ENCODE data around the gene STX8. TPM values are rescaled to one million over a fixed set of nuclear protein-coding genes. Genes with fewer than 3 reads are reported as not detected.
A peak's percentile ranks its signal among the peaks of the same experiment; 100 is the strongest.

Gene STX8
- total RNA-seq, 1 donor from 2014 or later, result 70.3 TPM

DNA sequence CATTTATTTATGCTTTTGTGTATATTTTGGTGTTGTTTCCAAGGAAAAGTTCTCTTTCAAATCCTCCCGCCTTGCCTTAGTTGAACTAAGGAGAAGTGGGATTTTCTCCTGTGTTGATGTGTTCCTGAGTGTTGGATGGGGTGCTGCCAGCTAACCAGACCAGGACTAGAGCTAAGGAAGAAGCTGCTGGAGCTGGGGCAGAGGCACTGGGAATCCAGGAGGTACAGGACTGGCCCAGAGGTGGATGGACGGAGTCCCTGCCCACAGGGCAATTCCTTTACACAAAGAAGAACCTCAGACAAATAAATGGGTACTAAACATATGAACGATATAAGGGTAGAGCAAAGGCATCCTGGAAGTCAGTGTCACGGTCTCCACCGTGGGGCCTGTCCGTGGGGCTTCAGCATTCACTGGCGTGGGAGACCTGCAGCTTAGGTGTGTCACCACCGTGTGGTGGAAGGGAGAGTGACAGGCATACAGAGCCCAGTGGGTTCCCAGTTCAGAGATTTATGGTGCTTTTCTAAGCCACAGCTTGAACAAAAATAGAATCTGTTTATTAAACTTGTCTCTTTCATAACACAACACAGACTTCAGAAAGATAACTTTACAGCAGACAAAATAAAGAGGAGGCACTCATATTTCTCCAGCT, 283.6 kb downstream of the STX8 start:
- intact Hi-C loops (cut with micrococcal nuclease), result loop anchor here (10.0 kb wide), 1 partner anchor 297 kb away; no protein-coding TSS in a partner anchor
- ATAC-seq, result peak; percentile 95
- peak; percentile 58 for DNase-seq

DNA sequence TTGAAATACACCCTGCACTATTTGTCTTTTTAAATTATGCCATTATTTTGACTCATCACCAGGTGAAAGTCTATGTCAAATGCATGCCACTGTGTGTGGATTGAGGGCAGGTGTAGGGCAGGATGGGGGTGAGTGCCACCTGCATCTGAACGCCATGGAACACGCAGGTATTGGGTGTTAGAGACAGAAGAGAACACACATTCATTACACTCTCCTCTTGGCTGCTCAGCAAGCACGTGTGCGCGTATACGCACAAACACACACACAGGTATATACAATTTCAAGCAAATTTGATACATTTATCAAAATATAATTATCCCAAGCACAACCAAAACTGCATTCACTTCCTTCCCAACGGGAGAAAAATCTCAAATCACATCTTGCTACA, 285.4 kb downstream of the STX8 start:
- no peak for ATAC-seq
- intact Hi-C loops (cut with micrococcal nuclease), result loop anchor here (10.0 kb wide), 1 partner anchor 295 kb away; no protein-coding TSS in a partner anchor
- no peak for DNase-seq

DNA sequence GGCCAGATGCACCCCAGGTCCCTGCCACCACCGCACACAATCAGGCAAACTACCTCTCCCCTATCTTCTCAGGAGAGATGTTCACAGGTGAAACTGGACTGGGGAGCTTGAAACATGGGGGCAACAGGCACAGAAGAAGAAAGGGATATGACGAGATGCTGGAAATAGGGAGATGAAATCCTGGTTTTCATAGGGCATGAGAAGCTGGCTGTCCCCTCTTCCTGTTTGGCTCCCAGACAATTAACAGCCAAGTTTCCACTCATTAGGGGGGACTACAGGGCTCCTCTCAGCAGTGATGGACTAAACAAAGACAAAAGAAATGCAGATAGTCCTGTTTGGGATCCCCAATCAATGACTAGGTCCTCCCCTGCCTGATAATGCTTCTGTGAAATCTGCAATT, 288.3 kb downstream of the STX8 start:
- ATAC-seq, result no peak
- intact Hi-C loops (cut with micrococcal nuclease), result no loop called here
- DNase-seq, result no peak

DNA sequence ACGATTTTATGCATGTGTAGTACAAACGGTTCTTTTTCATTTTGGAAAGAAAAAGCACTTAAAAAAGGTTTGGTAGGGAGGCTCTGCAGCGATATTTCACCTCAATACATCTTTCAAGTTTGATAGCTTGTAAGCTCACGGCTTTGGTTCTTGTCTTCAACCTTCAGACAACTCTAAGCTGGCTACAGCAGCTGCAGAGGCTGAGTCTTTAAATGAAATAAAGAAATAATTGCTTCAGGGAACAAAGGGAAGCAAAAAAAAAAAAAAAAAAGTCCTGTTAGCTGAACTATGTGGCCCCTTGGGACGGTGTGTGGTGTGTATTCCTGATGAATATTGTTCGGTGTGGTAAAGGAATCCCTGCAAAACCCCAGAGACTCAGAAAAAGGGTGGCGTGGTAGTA, 289.2 kb downstream of the STX8 start:
- ATAC-seq (no peak), DNase-seq (no peak)
- intact Hi-C loops (cut with micrococcal nuclease), result no loop called here

DNA sequence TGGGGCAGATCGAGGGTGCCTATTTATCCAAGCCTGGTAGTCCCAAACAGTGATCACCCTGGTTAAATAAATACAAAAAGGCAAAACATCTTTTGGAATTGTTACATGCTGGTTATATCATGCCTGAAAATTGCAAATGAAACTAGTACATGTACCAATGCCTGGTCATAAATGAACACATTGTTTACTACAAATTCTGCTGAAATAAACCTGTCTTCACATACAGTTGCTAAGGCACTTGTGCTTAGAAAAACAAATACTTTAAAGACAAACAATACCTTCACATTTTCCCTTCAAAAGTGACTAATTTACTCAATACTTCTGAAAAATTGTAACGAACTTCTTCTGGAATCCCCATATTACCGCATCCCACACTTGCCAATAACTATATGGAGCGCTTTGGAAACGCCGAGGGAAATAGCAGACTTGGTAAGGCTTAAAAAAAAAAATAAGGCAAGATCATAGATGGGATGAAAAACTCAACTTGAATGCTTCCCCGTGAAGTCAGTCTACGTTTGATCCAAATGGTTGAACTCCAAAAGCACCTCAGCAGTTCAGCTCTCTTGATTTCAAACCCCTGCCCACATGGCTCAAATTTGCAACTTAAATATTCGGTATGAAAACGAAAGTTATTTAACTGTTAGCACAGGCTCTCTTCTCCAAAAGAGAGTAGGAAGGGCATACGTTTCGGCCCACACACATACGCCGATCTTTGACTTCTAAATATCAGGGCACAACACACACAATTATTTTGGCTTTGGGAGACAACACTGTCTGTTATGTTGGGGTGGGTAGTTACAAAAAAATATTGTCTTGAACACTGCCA, 289.8 kb downstream of the STX8 start:
- no peak for DNase-seq
- intact Hi-C loops (cut with micrococcal nuclease), result no loop called here
- no peak for ATAC-seq

DNA sequence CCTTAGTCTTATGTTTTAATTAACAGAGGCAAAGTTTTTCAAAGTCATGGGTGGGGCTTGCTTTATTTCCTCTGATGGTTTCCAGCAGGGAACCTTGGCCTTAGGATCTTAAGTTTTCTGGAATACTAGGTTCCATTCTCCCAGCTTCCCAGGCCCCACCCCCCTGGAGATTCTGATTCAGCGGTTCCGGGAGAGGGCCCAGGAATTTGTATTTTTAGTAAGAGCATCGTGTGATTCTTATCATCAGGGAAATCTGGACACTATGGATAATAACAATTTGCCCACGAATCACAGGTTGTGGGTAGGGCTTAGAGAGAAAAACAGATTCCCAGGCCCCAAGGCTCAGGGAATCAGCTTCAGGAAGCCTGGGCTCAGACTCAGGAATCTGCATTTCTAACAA, 290.7 kb downstream of the STX8 start:
- DNase-seq (no peak), ATAC-seq (peak; percentile 69)
- intact Hi-C loops (cut with micrococcal nuclease), result no loop called here

DNA sequence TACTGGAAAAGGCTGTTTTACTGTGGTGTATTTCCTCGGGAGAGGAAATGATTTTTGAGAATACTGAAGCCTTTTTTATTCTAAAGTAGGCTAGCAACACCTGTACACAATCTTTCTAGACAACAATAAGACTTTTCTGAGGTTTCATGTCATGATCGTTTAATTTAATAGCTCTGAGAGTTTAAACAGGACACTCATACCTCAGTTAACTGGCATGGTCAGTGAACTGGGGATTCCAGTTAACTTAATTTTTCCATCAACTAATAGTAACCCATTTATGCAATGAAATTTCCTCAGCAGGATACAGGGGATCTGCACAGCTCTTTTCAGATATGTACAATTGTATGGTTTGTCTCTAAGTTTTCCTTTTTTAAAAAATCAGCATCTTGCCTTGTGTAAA, 291.7 kb downstream of the STX8 start:
- intact Hi-C loops (cut with micrococcal nuclease), result no loop called here
- ATAC-seq, result no peak
- DNase-seq, result no peak

DNA sequence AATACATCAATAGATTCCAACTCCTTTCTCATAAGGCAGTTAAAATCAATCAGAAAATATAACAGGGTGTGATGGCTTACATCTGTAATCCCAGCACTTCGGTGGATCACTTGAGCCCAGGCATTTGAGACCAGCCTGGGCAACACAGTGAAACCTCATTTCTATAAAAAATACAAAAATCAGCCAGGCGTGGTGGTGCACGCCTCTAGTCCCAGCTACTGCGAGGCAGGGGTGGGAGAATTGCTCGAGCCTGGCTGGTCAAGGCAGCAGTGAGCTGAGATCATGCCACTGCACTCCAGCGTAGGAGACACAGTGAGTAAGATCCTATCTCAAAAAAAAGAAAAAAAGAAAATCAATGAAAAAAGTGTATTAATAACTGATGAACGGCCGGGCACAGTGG, 295.7 kb downstream of the STX8 start:
- intact Hi-C loops (cut with micrococcal nuclease), result no loop called here
- ATAC-seq, result no peak

DNA sequence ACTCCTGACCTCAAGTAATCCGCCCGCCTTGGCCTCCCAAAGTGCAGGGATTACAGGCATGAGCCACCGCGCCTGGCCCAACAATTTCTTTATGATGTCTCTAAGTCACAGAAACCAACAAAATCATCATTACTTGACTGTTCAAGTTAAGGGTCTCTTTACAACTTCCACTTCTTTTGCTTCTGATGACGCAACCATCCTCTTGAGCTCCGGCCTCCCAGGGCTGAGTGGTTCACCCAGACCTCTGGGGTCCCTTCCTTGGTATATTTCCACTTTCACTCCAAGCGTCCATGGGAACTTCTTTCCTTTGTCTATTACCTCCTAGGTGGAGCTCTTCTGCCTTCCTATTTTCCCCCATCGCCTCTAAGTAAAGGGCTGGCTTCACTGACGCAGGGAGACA, 300.6 kb downstream of the STX8 start:
- intact Hi-C loops (cut with micrococcal nuclease), result no loop called here
- DNase-seq, result no peak
- ATAC-seq, result no peak

More for the DNA sequence above, 295.7 kb downstream of the STX8 start:
- no peak for DNase-seq

DNA sequence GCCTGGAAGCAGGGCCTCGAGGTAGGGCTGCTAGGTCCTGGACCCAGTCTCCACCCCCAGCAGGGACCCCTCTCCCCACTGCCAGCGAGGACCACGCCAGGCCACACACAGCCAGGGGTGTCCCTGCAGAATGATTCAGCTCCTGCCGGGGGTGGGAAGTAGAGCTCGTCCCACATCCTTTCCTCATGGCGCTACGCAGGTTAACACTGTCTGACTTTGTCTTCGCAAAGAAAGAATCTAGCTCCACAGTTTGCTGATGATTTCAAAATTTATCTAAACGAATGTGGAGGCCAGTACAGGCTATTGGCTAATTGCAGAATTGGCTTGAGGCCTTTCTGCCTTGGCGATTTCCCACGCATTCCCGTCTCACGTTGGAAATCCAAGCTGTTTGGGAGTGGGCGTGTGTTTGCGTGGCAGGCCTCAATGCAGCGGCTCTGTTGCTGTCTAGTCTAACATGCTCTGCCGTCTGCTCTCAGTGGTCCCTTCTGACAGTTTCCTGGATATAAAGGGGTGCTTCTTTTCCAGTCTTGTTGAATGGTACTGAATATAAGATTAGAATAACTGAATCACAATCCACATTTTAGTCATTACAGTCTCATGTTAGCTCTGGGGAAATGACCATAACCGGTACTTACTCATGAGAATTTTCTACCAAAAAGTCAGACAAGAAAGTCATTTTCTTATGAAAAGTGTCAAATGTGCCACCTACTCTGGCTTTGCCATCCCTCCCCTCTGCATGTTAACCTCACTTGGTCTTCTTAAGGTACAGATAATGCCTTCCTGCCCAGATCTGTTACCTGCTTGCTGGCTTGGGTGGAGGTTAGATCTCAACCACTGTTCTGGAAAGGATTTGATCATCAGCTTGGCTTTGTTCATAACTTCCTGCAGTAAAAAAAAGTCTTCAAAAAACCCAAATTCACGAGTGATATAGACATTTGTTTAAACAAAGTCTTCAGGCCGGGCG, 301.9 kb downstream of the STX8 start:
- DNase-seq (peak; percentile 42), ATAC-seq (peak; percentile 53)
- intact Hi-C loops (cut with micrococcal nuclease), result no loop called here

DNA sequence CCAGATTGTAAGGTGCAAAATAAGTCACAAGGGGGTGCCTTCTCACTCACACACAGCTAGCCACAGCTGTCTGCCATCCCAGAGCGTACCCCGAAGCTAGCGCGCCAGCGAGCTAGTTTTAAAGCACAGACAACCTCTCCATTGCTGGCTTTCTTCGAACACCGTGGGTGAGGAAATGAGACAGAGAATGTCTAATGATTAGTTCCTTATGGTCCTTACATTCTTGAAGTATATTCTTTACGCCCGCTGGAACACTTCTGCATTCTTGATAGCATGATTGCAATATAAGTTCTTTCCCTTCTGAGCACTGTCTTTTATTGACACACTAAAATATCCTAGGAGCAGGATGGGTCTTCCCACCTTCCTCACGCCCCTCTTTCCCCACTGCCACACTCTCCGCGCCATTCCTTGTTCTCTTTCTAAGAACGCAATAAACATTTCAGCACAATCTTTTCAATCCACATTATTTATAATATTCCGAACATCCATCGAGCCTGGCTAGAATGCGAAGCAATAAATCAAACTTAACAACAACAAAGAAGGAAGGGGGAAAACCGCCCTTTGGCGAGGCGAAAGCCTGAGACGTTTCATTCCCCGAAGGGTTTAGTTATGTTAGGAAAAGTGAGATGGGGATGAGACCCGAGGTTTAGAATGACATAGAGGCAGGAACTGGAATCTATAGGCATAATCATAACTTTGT, 303.0 kb downstream of the STX8 start:
- ATAC-seq (no peak), DNase-seq (no peak)
- intact Hi-C loops (cut with micrococcal nuclease), result no loop called here

DNA sequence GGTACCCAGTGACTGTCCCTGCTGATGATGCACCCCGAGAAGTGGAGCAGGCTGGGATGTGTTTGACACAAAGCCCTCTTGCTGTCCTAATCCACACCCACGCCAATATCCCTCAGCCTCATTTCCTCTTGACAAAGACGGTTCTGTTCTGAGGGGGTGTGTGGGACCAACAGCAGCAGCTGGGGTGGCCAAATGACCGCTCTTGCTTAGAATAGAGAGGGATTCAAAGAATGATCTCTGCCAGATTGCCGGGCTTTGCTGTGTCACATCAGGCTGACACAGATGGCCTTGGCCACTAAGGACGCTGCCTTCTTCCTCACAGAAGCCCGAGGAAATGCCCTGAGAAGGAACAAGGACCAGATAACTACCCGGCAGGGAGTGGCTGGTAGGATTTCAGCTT, 303.6 kb downstream of the STX8 start:
- ATAC-seq (peak; percentile 38), DNase-seq (no peak)
- intact Hi-C loops (cut with micrococcal nuclease), result no loop called here

DNA sequence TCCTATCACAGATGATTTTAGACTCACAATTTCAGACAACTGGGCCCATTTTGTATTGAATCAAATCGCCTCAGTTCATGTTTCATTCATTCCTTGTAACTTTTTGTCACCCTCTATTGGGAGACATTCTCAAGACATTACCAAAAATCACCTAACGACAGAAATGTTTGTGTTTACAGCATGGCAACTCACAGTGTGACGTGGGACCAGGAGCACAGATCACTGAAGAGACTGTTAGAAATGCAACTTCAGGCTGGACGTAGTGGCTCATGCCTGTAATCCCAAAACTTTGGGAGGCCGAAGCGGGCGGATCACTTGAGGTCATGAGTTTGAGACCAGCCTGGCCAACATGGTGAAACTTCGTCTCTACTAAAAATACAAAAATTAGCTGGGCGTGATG, 304.7 kb downstream of the STX8 start:
- no peak for ATAC-seq
- intact Hi-C loops (cut with micrococcal nuclease), result no loop called here
- DNase-seq, result no peak

DNA sequence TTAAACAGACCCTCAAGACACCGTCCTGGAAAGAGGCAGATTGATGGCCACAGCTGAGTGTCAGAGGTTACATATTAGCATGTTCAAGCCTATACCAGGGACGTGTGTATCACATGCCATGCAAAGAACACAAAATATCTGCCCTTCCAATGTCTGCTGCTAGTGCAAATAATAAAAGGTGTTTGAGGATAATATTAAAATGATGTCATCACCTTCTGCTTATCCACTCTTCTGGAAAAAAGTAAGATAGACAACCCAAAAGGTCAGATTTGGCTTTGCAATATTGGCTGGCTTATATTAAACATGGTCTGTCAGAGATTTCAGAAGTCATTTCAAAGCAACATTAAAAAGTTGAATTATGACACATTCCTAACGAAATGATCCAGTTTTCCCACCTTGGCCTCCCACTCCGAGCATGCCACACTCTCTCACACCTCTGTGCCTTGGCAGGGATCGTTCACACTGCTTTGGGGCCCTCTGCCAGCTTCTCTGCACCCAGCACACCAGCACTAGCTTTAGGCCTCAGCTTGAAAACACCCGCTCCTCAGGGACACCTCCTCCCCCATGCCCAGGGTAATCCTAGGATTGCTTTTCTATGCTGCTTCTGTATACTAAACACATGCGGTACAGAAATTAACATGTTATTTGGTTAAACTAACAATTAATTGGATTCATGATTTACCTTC, 306.1 kb downstream of the STX8 start:
- intact Hi-C loops (cut with micrococcal nuclease), result no loop called here
- ATAC-seq (peak; percentile 25), DNase-seq (no peak)

DNA sequence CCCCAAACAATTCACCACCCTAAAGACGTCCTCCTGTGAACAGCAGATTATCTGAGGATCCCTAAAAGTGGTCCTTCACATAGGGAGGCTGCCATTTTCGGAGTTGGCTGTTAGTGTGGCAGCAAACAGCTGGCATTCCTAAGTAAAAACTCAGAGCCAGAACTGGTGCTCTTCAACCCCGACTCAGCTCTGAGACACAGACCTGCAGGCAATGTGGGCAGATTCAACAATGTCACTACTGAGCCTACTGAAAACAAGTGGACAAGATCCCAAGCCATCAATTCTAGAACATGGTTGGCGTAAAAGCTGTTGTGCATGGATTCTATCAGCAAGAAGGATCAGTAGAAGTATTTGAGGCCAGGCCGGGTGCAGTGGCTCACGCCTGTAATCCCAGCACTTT, 307.1 kb downstream of the STX8 start:
- ATAC-seq (no peak), DNase-seq (no peak)
- intact Hi-C loops (cut with micrococcal nuclease), result no loop called here

DNA sequence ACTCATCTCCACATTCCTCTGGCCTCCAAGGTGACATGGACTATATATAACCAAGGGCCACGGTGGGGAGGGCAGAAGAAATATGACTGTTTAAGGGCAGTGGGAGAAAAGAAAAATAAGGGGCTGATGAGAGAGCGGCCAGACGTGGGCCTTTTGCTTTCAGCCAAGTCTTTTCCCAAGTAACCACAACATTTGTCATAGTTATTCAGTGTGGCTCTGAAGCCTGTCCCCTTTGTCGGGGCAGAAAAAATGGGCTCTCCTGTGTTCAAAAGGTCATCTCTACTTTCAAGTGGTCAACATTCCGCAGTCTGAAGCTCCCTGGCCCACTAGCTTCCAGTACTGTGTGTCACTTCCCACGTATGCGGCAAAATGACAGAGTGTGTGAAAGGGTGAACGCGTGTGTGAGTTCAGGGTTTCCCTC, 308.9 kb downstream of the STX8 start:
- no peak for ATAC-seq
- intact Hi-C loops (cut with micrococcal nuclease), result no loop called here

DNA sequence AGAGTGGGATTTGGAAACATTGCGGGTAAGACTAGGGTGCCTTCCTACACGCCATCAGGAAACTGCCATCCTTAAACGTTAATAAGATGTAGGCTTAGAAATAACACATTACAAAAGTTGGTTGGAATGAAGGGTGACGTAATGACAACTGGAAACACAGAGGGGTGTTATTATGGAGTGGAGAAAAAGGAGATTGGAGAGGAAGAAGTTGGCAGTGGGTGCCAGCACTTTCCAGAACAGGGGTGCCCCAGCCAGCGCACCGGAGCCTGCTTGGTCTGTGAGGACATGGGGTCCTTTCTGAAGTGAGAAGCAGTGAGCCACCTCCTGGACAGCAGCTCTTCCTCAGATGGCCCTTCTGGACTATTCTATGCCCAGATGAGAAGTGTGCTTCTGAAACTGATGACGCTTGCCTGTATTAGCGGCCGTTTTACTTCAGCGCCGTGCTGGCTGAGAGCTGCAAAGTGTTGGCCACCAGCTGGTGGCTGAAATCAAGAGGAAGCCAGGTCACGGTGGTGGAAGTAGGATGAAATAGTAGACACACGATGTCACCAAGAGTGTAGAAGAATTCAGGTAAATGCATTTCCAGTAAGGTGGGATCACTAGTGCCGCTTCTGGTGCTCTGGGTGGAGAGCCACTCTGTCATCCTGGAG, 309.5 kb downstream of the STX8 start:
- DNase-seq (no peak), ATAC-seq (peak; percentile 44)
- intact Hi-C loops (cut with micrococcal nuclease), result no loop called here

More for the DNA sequence above, 308.9 kb downstream of the STX8 start:
- DNase-seq, result no peak
